Endometrial microvascular endothelial cells (primary cell): Measurements from ENCODE around the gene TBC1D3L. TPM values are rescaled to one million over a fixed set of nuclear protein-coding genes. Genes with fewer than 3 reads are reported as not detected.
"Not testable (repeated sequence)": the region's sequence is repeated elsewhere in the genome, so short reads cannot be mapped to it uniquely, and the experiment has no call there.

Source experiments
- in situ Hi-C: cut with HindIII; loops from 2 replicates; pipeline ENCODE4 v1.10.0; 2017; ENCODE audit warnings: low sequenced_read_pairs, low pct_unique_long_range_greater_than_20kb; ENCODE audit errors: inconsistent ontology term
- total RNA-seq: library from RNA; depleted of rRNA; stranded (reverse); fragments of >200 nt; gene quantifications from one replicate; pipeline ENCODE4 v1.2.3, GENCODE V29; 2015; ENCODE audit errors: inconsistent ontology term

Gene TBC1D3L
- total RNA-seq: 6.0 TPM

DNA sequence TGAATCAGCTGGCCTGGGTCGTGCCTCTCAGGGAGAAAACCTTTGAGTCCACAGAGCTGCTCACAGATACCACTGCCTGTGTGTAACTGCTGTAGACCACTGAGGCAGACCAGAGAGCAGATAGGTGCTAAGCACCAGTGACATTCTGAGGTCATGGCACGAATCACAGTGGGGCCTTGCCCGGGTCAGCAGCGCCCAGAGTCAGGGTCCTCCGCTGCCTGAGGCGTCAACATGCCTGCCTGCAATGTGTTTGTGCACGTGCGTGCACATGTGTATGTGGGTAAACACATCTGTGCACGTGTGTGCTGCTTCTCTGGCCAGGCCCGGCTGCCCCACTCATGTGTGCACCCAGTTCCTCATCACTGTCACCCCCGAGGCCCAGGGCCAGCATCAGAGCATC, at the start of gene TBC1D3L:
Gene TBC1D3L, minus strand, starts transcription at position 101 of the 400 bp plus-strand sequence. CDS start 1,540 bp downstream, outside the sequence.
- in situ Hi-C loops: not testable (repeated sequence)

DNA sequence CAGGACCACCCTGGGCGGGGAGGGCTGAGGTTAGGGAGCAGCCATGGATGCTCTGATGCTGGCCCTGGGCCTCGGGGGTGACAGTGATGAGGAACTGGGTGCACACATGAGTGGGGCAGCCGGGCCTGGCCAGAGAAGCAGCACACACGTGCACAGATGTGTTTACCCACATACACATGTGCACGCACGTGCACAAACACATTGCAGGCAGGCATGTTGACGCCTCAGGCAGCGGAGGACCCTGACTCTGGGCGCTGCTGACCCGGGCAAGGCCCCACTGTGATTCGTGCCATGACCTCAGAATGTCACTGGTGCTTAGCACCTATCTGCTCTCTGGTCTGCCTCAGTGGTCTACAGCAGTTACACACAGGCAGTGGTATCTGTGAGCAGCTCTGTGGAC, 14.8 kb upstream of the TBC1D3L start, which contains the start of gene TBC1D3D:
Gene TBC1D3D, plus strand, starts transcription at position 301 of the 400 bp plus-strand sequence. CDS start 1,585 bp downstream, outside the sequence.
- in situ Hi-C loops: not testable (repeated sequence)

Other genes starting within 250 kb of the TBC1D3L start
- not detected for gene HNF1B, start 244.0 kb downstream of the TBC1D3L start, total RNA-seq
- gene TBC1D3K, start 64.6 kb downstream of the TBC1D3L start, total RNA-seq: not detected
- not detected for gene TBC1D3D, start 14.9 kb upstream of the TBC1D3L start, total RNA-seq
- not detected for gene TBC1D3C, start 79.6 kb upstream of the TBC1D3L start, total RNA-seq
- gene TBC1D3E, start 138.9 kb upstream of the TBC1D3L start, total RNA-seq: not detected
- gene TBC1D3, start 203.5 kb upstream of the TBC1D3L start, total RNA-seq: not detected